Measurements from ENCODE around the gene TBCCD1. TPM values are rescaled to one million over a fixed set of nuclear protein-coding genes. Genes with fewer than 3 reads are reported as not detected.
"Not testable (repeated sequence)": the region's sequence is repeated elsewhere in the genome, so short reads cannot be mapped to it uniquely, and the experiment has no call there.

TBCCD1 gene
- polyA plus RNA-seq, 1 donor (not counting 4 experiments of a cell fraction or from before 2014, with no cell fraction given), result 15.8 TPM

DNA sequence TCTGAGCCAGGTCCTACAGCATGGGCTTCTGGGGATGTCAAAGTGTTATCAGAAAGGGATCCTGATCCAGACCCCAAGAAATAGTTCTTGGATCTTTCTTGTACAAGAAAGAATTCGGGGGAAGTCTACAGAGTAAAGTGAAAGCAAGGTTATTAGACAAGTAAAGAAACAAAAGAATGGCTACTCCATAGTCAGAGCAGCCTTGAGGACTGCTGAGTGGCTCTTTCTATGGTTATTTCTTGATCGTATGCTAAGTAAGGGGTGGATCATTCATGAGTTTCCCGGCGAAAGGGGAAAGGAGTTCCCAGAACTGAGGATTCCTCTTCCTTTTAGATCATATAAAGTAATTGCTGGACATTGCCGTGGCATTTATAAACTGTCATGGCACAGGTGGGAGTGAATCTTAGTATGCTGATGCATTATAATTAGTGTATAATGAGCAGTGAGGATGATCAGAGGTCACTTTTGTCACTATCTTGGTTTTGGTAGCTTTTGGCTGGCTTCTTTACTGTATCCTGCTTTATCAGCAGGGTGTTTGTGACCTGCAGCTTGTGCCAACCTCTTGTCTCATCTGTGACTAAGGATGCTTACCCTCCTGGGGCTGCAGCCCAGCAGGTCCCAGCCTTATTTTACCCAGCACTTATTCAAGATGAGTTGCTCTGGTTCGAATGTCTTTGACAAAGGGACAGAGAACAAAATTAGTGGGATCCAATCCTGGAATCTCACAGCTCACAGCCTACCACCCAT lies 64.0 kb downstream of the TBCCD1 start:
- Histone ChIP-seq H3K27ac (ENCODE audit: control insufficient read depth, insufficient read depth, low read length) (no peak overlapping the region), H4K20me1 (ENCODE audit: control insufficient read depth, extremely low read depth, insufficient read depth, low read length) (no peaks in the 10 kb centered on the region), H2AFZ (ENCODE audit: control insufficient read depth, low read length) (no peak overlapping the region), H3K9ac (ENCODE audit: control insufficient read depth, extremely low read depth, insufficient read depth, low read length) (no peak overlapping the region), H3K4me3 (ENCODE audit: control insufficient read depth in 2 of 3, extremely low read depth in 1 of 3, insufficient read depth in 2 of 3, low read depth in 1 of 3, low read length in 3 of 3) (no peak overlapping the region), H3K27me3 (ENCODE audit: control insufficient read depth, extremely low read depth, insufficient read depth, low read length) (peaks cover 30% of the 10 kb centered on the region), H3K79me2 (ENCODE audit: control insufficient read depth, insufficient read depth, low read length) (no peaks in the 10 kb centered on the region), H3K36me3 (ENCODE audit: control insufficient read depth in 2 of 2, extremely low read depth in 1 of 2, insufficient read depth in 2 of 2, low read length in 2 of 2) (no peaks in the 10 kb centered on the region), H3K9me3 (ENCODE audit: control insufficient read depth, low read depth, low read length) (no peaks in the 10 kb centered on the region), H3K9me1 (ENCODE audit: control insufficient read depth, extremely low read depth, insufficient read depth, low read length) (no peaks in the 10 kb centered on the region), H3K4me2 (ENCODE audit: control insufficient read depth, extremely low read depth, insufficient read depth, low read depth, low read length) (no peak overlapping the region), H3K4me1 (ENCODE audit: control insufficient read depth, extremely low read depth, insufficient read depth, low read length) (no peaks in the 10 kb centered on the region)
- DNase-seq (ENCODE audit: low read depth, low spot score) (no peak), FAIRE-seq (no peak)
- dilution Hi-C loops (cut with MboI; ENCODE audit: extremely low pct_ligation_motif_present, low sequenced_read_pairs), result no loop called here
- no peak for TF ChIP-seq EZH2 (IDR thresholded peaks at IDR 0.05; ENCODE audit: low read length)
- TF ChIP-seq, protein P1, sequence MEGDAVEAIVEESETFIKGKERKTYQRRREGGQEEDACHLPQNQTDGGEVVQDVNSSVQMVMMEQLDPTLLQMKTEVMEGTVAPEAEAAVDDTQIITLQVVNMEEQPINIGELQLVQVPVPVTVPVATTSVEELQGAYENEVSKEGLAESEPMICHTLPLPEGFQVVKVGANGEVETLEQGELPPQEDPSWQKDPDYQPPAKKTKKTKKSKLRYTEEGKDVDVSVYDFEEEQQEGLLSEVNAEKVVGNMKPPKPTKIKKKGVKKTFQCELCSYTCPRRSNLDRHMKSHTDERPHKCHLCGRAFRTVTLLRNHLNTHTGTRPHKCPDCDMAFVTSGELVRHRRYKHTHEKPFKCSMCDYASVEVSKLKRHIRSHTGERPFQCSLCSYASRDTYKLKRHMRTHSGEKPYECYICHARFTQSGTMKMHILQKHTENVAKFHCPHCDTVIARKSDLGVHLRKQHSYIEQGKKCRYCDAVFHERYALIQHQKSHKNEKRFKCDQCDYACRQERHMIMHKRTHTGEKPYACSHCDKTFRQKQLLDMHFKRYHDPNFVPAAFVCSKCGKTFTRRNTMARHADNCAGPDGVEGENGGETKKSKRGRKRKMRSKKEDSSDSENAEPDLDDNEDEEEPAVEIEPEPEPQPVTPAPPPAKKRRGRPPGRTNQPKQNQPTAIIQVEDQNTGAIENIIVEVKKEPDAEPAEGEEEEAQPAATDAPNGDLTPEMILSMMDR (optimal IDR thresholded peaks at IDR 0.05 in 1 of 3, IDR thresholded peaks at IDR 0.05 in 1 of 3, conservative IDR thresholded peaks at IDR 0.05 in 1 of 3; ENCODE audit: extremely low read depth in 1 of 3, insufficient read depth in 2 of 3, low read length in 3 of 3), result no peak

DNA sequence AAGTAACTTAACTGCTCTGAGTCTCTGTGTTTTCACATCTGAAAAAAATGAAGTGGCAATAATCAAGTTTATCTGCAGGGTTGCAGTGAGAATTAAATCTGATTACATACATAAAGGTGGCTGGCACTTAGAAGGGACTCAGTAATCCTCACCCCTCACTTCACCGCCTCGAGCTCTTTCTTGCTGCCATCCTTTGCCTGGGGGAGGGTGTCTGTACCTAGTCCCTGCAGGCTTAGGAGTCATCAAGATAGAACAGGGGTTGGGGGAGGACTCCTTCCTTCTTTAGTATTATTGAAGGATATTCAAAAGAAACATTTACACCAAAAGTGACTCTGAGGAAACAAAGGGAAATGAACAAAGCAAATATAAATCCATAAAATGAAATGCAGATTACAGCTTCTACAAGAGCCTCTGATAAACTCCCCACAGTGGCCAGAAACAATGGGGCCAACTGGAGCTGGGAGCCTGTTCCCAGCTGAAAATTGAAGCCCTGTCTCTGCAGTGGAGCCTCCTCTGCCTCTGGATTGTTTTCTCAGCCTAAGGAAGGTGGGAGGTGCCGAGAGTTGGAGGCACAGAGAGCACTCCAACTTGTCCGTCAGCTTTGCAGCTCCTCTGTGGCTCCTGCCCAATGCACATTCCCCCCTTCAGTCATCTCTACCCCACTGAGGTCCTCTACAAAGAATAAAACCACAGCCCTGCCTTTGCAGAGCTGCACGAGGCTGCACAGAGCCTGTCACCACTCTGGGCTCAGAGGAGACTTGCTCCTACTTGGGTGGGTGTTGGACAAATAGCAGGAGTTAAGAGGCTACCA lies 64.8 kb downstream of the TBCCD1 start:
- no peak for DNase-seq (ENCODE audit: low read depth, low spot score)
- H2AFZ ChIP-seq (ENCODE audit: control insufficient read depth, low read length), result no peak overlapping the region
- H3K9me1 ChIP-seq (ENCODE audit: control insufficient read depth, extremely low read depth, insufficient read depth, low read length), result no peaks in the 10 kb centered on the region
- no peaks in the 10 kb centered on the region for H4K20me1 ChIP-seq (ENCODE audit: control insufficient read depth, extremely low read depth, insufficient read depth, low read length)
- H3K4me1 ChIP-seq (ENCODE audit: control insufficient read depth, extremely low read depth, insufficient read depth, low read length), result no peaks in the 10 kb centered on the region
- peaks cover 30% of the 10 kb centered on the region for H3K27me3 ChIP-seq (ENCODE audit: control insufficient read depth, extremely low read depth, insufficient read depth, low read length)
- H3K27ac ChIP-seq (ENCODE audit: control insufficient read depth, insufficient read depth, low read length), result no peak overlapping the region
- TF ChIP-seq, protein P1 (optimal IDR thresholded peaks at IDR 0.05 in 1 of 3, IDR thresholded peaks at IDR 0.05 in 1 of 3, conservative IDR thresholded peaks at IDR 0.05 in 1 of 3; ENCODE audit: extremely low read depth in 1 of 3, insufficient read depth in 2 of 3, low read length in 3 of 3), result no peak
- no peak for TF ChIP-seq EZH2 (IDR thresholded peaks at IDR 0.05; ENCODE audit: low read length)
- no peaks in the 10 kb centered on the region for H3K36me3 ChIP-seq (ENCODE audit: control insufficient read depth in 2 of 2, extremely low read depth in 1 of 2, insufficient read depth in 2 of 2, low read length in 2 of 2)
- H3K79me2 ChIP-seq (ENCODE audit: control insufficient read depth, insufficient read depth, low read length), result no peaks in the 10 kb centered on the region
- dilution Hi-C loops (cut with MboI; ENCODE audit: extremely low pct_ligation_motif_present, low sequenced_read_pairs), result no loop called here
- H3K9ac ChIP-seq (ENCODE audit: control insufficient read depth, extremely low read depth, insufficient read depth, low read length), result no peak overlapping the region
- no peaks in the 10 kb centered on the region for H3K9me3 ChIP-seq (ENCODE audit: control insufficient read depth, low read depth, low read length)
- no peak overlapping the region for H3K4me2 ChIP-seq (ENCODE audit: control insufficient read depth, extremely low read depth, insufficient read depth, low read depth, low read length)
- FAIRE-seq, result no peak
- H3K4me3 ChIP-seq (ENCODE audit: control insufficient read depth in 2 of 3, extremely low read depth in 1 of 3, insufficient read depth in 2 of 3, low read depth in 1 of 3, low read length in 3 of 3), result no peak overlapping the region

DNA sequence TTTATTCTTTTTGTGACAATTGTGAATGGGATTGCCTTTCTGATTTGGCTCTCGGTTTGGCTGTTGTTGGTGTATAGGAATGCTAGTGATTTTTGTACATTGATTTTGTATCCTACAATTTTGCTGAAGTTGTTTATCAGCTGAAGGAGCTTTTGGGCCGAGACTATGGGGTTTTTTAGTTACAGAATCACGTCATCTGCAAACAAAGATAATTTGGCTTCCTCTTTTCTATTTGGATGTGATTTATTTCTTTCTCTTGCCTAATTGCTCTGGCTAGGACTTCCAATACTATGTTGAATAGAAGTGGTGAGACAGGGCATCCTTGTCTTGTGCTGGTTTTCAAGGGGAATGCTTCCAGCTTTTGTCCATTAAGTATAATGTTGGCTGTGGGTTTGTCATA lies 67.2 kb downstream of the TBCCD1 start:
- H2AFZ ChIP-seq (ENCODE audit: control insufficient read depth, low read length); H3K4me2 ChIP-seq (ENCODE audit: control insufficient read depth, extremely low read depth, insufficient read depth, low read depth, low read length); dilution Hi-C loops (cut with MboI; ENCODE audit: extremely low pct_ligation_motif_present, low sequenced_read_pairs); H3K4me3 ChIP-seq (ENCODE audit: control insufficient read depth in 2 of 3, extremely low read depth in 1 of 3, insufficient read depth in 2 of 3, low read depth in 1 of 3, low read length in 3 of 3); DNase-seq (ENCODE audit: low read depth, low spot score); H4K20me1 ChIP-seq (ENCODE audit: control insufficient read depth, extremely low read depth, insufficient read depth, low read length); H3K79me2 ChIP-seq (ENCODE audit: control insufficient read depth, insufficient read depth, low read length); H3K9me1 ChIP-seq (ENCODE audit: control insufficient read depth, extremely low read depth, insufficient read depth, low read length); H3K36me3 ChIP-seq (ENCODE audit: control insufficient read depth in 2 of 2, extremely low read depth in 1 of 2, insufficient read depth in 2 of 2, low read length in 2 of 2); H3K4me1 ChIP-seq (ENCODE audit: control insufficient read depth, extremely low read depth, insufficient read depth, low read length); H3K27ac ChIP-seq (ENCODE audit: control insufficient read depth, insufficient read depth, low read length); FAIRE-seq; H3K9ac ChIP-seq (ENCODE audit: control insufficient read depth, extremely low read depth, insufficient read depth, low read length); H3K9me3 ChIP-seq (ENCODE audit: control insufficient read depth, low read depth, low read length): not testable (repeated sequence)
- H3K27me3 ChIP-seq (ENCODE audit: control insufficient read depth, extremely low read depth, insufficient read depth, low read length), result peaks cover 30% of the 10 kb centered on the region
